Measurements from ENCODE around the gene STX1A. TPM values are rescaled to one million over a fixed set of nuclear protein-coding genes. Genes with fewer than 3 reads are reported as not detected.

The STX1A gene
- polyA plus RNA-seq, 1 donor (not counting 4 experiments of a cell fraction or from before 2014, with no cell fraction given), result 22.4 TPM

DNA sequence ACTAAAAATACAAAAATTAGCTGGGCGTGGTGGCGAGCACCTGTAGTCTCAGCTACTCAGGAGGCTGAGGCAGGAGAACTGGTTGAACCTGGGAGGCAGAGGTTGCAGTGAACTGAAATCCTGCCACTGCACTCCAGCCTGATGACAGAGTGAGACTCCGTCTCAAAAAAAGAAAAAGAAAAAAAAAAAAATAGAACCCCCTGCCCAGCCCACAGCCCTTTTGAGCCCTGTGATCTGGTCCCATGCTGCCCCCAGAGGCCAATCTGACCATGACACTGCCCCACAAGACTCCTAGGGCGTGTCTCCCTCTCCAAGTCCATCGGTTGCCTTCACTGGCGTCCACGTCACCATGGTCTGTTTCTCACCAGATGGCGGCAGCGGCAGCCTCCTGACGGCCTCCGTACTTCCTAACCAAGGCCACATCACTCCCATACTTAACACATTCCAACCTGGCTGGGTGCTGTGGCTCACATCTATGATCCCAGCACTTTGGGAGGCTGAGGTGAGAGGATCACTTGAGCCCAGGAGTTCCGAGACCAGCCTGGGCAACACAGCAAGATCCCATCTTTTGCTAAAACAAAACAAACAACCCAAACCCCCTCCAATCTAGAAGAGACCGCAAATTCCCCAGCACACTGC, 18.0 kb downstream of the STX1A start:
- Histone ChIP-seq H4K20me1 (ENCODE audit: control insufficient read depth, extremely low read depth, insufficient read depth, low read length) (peaks cover 19% of the 10 kb centered on the region), H2AFZ (ENCODE audit: control insufficient read depth, low read length) (no peak overlapping the region), H3K9ac (ENCODE audit: control insufficient read depth, extremely low read depth, insufficient read depth, low read length) (no peak overlapping the region), H3K9me3 (ENCODE audit: control insufficient read depth, low read depth, low read length) (no peaks in the 10 kb centered on the region), H3K9me1 (ENCODE audit: control insufficient read depth, extremely low read depth, insufficient read depth, low read length) (peaks cover 2% of the 10 kb centered on the region), H3K36me3 (ENCODE audit: control insufficient read depth in 2 of 2, extremely low read depth in 1 of 2, insufficient read depth in 2 of 2, low read length in 2 of 2) (peaks cover 32 to 67% of the 10 kb centered on the region in 2 experiments), H3K27me3 (ENCODE audit: control insufficient read depth, extremely low read depth, insufficient read depth, low read length) (no peaks in the 10 kb centered on the region), H3K4me2 (ENCODE audit: control insufficient read depth, extremely low read depth, insufficient read depth, low read depth, low read length) (no peak overlapping the region), H3K79me2 (ENCODE audit: control insufficient read depth, insufficient read depth, low read length) (no peaks in the 10 kb centered on the region), H3K4me3 (ENCODE audit: control insufficient read depth in 2 of 3, extremely low read depth in 1 of 3, insufficient read depth in 2 of 3, low read depth in 1 of 3, low read length in 3 of 3) (no peak overlapping the region), H3K4me1 (ENCODE audit: control insufficient read depth, extremely low read depth, insufficient read depth, low read length) (peaks cover 22% of the 10 kb centered on the region), H3K27ac (ENCODE audit: control insufficient read depth, insufficient read depth, low read length) (no peak overlapping the region)
- TF ChIP-seq, protein P1, sequence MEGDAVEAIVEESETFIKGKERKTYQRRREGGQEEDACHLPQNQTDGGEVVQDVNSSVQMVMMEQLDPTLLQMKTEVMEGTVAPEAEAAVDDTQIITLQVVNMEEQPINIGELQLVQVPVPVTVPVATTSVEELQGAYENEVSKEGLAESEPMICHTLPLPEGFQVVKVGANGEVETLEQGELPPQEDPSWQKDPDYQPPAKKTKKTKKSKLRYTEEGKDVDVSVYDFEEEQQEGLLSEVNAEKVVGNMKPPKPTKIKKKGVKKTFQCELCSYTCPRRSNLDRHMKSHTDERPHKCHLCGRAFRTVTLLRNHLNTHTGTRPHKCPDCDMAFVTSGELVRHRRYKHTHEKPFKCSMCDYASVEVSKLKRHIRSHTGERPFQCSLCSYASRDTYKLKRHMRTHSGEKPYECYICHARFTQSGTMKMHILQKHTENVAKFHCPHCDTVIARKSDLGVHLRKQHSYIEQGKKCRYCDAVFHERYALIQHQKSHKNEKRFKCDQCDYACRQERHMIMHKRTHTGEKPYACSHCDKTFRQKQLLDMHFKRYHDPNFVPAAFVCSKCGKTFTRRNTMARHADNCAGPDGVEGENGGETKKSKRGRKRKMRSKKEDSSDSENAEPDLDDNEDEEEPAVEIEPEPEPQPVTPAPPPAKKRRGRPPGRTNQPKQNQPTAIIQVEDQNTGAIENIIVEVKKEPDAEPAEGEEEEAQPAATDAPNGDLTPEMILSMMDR (optimal IDR thresholded peaks at IDR 0.05 in 1 of 3, IDR thresholded peaks at IDR 0.05 in 1 of 3, conservative IDR thresholded peaks at IDR 0.05 in 1 of 3; ENCODE audit: extremely low read depth in 1 of 3, insufficient read depth in 2 of 3, low read length in 3 of 3), result peak in 2 of 3 experiments; percentile 49 to 57
- TF ChIP-seq EZH2 (IDR thresholded peaks at IDR 0.05; ENCODE audit: low read length), result no peak
- FAIRE-seq (no peak), DNase-seq (ENCODE audit: low read depth, low spot score) (no peak)
- dilution Hi-C loops (cut with MboI; ENCODE audit: extremely low pct_ligation_motif_present, low sequenced_read_pairs), result no loop called here

DNA sequence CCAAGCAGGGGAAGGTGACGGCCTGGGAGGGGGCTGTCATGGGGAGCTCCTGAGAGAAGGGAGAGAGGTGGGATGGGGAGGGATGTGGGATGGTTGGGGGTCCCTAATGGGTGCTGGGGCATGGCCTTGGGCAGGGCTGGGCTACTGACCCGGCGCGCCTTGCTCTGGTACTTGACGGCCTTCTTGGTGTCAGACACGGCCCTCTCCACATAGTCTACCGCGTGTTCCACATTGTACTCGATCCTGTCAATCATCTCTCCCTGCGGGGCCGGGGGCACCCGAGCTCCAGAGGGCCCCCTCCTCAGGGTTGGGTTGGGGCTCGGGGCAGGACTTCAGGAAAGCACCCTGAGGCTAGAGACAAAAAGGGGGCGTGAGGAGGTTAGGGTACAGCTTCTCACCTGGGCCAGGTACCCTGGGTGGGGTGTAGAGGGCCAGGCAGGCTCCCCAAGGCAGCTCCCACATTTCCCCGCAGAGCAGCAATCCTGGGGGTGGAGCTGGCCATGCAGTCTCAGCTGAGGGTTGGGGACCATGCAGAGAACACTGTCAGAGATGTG, 18.8 kb downstream of the STX1A start:
- dilution Hi-C loops (cut with MboI; ENCODE audit: extremely low pct_ligation_motif_present, low sequenced_read_pairs), result no loop called here
- H3K36me3 ChIP-seq (ENCODE audit: control insufficient read depth in 2 of 2, extremely low read depth in 1 of 2, insufficient read depth in 2 of 2, low read length in 2 of 2), result peaks cover 36 to 63% of the 10 kb centered on the region in 2 experiments
- FAIRE-seq, result no peak

More for the DNA sequence above, 18.8 kb downstream of the STX1A start:
- H3K27me3 ChIP-seq (ENCODE audit: control insufficient read depth, extremely low read depth, insufficient read depth, low read length), result no peaks in the 10 kb centered on the region
- no peak for TF ChIP-seq EZH2 (IDR thresholded peaks at IDR 0.05; ENCODE audit: low read length)
- no peak overlapping the region for H3K4me3 ChIP-seq (ENCODE audit: control insufficient read depth in 2 of 3, extremely low read depth in 1 of 3, insufficient read depth in 2 of 3, low read depth in 1 of 3, low read length in 3 of 3)
- H3K4me1 ChIP-seq (ENCODE audit: control insufficient read depth, extremely low read depth, insufficient read depth, low read length), result peaks cover 14% of the 10 kb centered on the region
- H3K9me1 ChIP-seq (ENCODE audit: control insufficient read depth, extremely low read depth, insufficient read depth, low read length), result no peaks in the 10 kb centered on the region
- no peak overlapping the region for H2AFZ ChIP-seq (ENCODE audit: control insufficient read depth, low read length)
- H3K9me3 ChIP-seq (ENCODE audit: control insufficient read depth, low read depth, low read length), result no peaks in the 10 kb centered on the region
- H4K20me1 ChIP-seq (ENCODE audit: control insufficient read depth, extremely low read depth, insufficient read depth, low read length), result peaks cover 14% of the 10 kb centered on the region
- DNase-seq (ENCODE audit: low read depth, low spot score), result no peak
- no peak overlapping the region for H3K27ac ChIP-seq (ENCODE audit: control insufficient read depth, insufficient read depth, low read length)
- H3K79me2 ChIP-seq (ENCODE audit: control insufficient read depth, insufficient read depth, low read length), result no peaks in the 10 kb centered on the region
- H3K9ac ChIP-seq (ENCODE audit: control insufficient read depth, extremely low read depth, insufficient read depth, low read length), result no peak overlapping the region
- H3K4me2 ChIP-seq (ENCODE audit: control insufficient read depth, extremely low read depth, insufficient read depth, low read depth, low read length), result no peak overlapping the region
